ENCODE data around the gene NECTIN1. TPM values are rescaled to one million over a fixed set of nuclear protein-coding genes. Genes with fewer than 3 reads are reported as not detected.

Gene NECTIN1
- total and polyA plus RNA-seq, 4 donors, result 4.7 to 18.3 (median 7.3) TPM

DNA sequence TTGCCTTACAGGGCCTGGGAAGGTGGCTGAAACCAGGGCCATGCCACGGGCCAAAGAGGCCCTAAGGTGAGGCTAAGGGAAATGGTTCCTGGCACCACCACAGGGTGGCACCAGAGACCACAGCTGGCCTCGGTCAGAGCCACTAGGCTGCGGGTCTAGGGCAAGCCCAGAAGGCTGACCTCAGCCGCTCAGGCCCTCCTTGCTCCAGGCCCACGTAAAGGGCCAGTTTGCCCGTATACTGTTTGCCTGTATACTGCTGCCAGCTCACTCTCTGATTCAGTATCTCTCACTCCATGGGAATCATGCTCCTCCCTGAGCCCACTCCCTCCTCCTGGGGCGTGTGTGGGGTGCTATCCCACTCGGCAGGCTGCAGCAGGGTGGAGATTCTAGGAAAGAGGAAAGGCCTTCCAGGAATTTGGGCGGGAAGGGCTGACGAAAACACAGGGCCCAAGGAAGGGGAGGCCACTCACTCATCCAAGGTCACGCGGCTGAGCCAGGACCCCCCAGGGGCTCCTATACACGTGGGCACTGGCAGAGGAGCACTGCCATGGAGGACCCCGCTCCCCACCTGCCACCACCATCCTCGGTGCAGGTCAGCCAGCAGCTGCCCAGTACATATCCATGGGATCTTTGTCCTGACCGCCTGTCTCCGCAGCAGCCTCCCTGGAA is 62.4 kb downstream of the NECTIN1 start:
- Histone ChIP-seq H3K27me3 (ENCODE audit: control insufficient read depth in 3 of 3, insufficient read depth in 3 of 3, low read length in 2 of 3) (no peaks in the 10 kb centered on the region), H3K9ac (ENCODE audit: insufficient read depth in 1 of 2, low read length in 2 of 2) (no peak overlapping the region), H3K4me3 (no peak overlapping the region), H3K36me3 (ENCODE audit: control insufficient read depth in 4 of 4, insufficient read depth in 4 of 4, low read length in 4 of 4) (no peaks in the 10 kb centered on the region), H3K4me1 (ENCODE audit: control insufficient read depth in 5 of 5, insufficient read depth in 5 of 5, low read length in 5 of 5) (peaks cover 0 to 21% (median 5%) of the 10 kb centered on the region in 5 donors), H3K27ac (ENCODE audit: low read depth in 1 of 2, low read length in 1 of 2) (no peak overlapping the region), H3K9me3 (ENCODE audit: control insufficient read depth in 4 of 4, insufficient read depth in 3 of 4, low read length in 3 of 4) (peaks cover 0 to under 1% (median 0%) of the 10 kb centered on the region in 4 donors)
- DNase-seq, result peak; percentile 61 to 67 (median 67)
- TF ChIP-seq, protein P1, sequence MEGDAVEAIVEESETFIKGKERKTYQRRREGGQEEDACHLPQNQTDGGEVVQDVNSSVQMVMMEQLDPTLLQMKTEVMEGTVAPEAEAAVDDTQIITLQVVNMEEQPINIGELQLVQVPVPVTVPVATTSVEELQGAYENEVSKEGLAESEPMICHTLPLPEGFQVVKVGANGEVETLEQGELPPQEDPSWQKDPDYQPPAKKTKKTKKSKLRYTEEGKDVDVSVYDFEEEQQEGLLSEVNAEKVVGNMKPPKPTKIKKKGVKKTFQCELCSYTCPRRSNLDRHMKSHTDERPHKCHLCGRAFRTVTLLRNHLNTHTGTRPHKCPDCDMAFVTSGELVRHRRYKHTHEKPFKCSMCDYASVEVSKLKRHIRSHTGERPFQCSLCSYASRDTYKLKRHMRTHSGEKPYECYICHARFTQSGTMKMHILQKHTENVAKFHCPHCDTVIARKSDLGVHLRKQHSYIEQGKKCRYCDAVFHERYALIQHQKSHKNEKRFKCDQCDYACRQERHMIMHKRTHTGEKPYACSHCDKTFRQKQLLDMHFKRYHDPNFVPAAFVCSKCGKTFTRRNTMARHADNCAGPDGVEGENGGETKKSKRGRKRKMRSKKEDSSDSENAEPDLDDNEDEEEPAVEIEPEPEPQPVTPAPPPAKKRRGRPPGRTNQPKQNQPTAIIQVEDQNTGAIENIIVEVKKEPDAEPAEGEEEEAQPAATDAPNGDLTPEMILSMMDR (IDR thresholded peaks at IDR 0.05; ENCODE audit: control extremely low read depth, extremely low read depth), result peak; percentile 95
- WGBS, 2 donors, result 52 to 59% methylated on average over 17 of the region's 17 CpGs
- peak; percentile 91 for ATAC-seq (ENCODE audit: insufficient read depth, low FRiP score)

DNA sequence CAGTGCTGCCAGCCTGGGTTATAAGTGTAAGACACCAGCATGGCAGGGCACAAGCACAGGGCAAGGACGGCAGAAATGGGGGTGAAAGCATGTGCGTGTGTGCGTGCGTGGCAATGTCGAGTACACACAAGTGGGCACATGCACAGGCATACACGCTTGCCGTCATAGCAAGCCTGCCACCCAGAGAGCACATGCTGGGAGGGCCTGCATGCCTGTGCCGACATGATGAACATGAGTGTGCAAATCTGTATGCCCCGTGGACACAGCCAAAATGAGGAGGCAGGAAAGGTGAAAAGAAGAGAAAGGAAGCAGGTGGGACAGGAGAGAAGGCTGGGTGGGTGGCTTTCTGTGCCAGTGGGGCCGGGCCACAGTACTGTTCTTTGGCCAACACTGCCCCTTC is 62.9 kb downstream of the NECTIN1 start:
- TF ChIP-seq, protein P1 (IDR thresholded peaks at IDR 0.05; ENCODE audit: control extremely low read depth, extremely low read depth), result no peak
- H3K27me3 ChIP-seq (ENCODE audit: control insufficient read depth in 3 of 3, insufficient read depth in 3 of 3, low read length in 2 of 3), result no peaks in the 10 kb centered on the region
- ATAC-seq (ENCODE audit: insufficient read depth, low FRiP score) (no peak), DNase-seq (no peak)
- H3K27ac ChIP-seq (ENCODE audit: low read depth in 1 of 2, low read length in 1 of 2), result no peak overlapping the region
- no peak overlapping the region for H3K9ac ChIP-seq (ENCODE audit: insufficient read depth in 1 of 2, low read length in 2 of 2)
- WGBS, 2 donors, result 83 to 86% methylated on average over 10 of the region's 10 CpGs
- no peaks in the 10 kb centered on the region for H3K9me3 ChIP-seq (ENCODE audit: control insufficient read depth in 4 of 4, insufficient read depth in 3 of 4, low read length in 3 of 4)
- no peak overlapping the region for H3K4me3 ChIP-seq
- no peaks in the 10 kb centered on the region for H3K36me3 ChIP-seq (ENCODE audit: control insufficient read depth in 4 of 4, insufficient read depth in 4 of 4, low read length in 4 of 4)
- H3K4me1 ChIP-seq (ENCODE audit: control insufficient read depth in 5 of 5, insufficient read depth in 5 of 5, low read length in 5 of 5), result peaks cover 0 to 15% (median 0%) of the 10 kb centered on the region in 5 donors

DNA sequence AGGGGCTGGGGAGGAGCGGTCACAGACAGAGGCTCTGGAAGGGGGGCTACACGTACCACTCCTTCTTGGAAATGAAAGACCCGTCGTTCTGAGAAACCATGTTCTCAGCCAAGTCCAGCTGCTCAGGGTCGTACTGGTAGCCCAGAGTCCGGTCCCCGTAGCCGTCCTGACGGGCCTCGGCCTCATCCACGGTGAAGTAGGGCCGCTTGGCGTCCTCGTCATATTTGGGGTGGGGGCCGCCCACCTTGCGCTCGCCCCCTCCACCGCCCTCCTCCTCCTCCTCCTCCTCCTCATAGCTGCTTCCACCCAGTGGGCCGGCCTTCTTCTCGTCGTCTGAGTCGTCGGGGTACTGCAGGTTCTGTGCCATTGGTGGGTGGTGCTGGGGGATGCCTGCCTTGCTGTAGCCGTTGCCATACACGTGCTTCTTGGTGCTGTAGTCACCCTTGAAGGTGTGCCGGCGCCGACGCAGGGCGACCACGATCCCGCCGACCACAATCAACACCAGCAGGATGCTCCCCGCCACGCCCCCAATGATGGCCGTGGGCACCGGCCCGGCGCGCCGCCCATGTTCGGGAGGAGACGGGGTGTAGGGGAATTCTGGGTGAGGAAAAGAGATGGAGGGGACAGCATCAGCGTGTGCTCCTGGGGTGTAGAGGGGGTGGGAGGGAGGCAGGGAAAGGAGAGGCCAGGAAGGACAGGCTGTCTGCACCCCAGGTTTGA is 64.1 kb downstream of the NECTIN1 start:
- 92 to 96% methylated on average over 44 of the region's 44 CpGs for WGBS, 2 donors
- Histone ChIP-seq H3K4me3 (no peak overlapping the region), H3K9me3 (ENCODE audit: control insufficient read depth in 4 of 4, insufficient read depth in 3 of 4, low read length in 3 of 4) (no peaks in the 10 kb centered on the region), H3K9ac (ENCODE audit: insufficient read depth in 1 of 2, low read length in 2 of 2) (no peak overlapping the region), H3K27ac (ENCODE audit: low read depth in 1 of 2, low read length in 1 of 2) (no peak overlapping the region), H3K4me1 (ENCODE audit: control insufficient read depth in 5 of 5, insufficient read depth in 5 of 5, low read length in 5 of 5) (peaks cover 0 to 9% (median 0%) of the 10 kb centered on the region in 5 donors), H3K36me3 (ENCODE audit: control insufficient read depth in 4 of 4, insufficient read depth in 4 of 4, low read length in 4 of 4) (no peaks in the 10 kb centered on the region), H3K27me3 (ENCODE audit: control insufficient read depth in 3 of 3, insufficient read depth in 3 of 3, low read length in 2 of 3) (no peaks in the 10 kb centered on the region)
- TF ChIP-seq, protein P1 (IDR thresholded peaks at IDR 0.05; ENCODE audit: control extremely low read depth, extremely low read depth), result no peak
- ATAC-seq (ENCODE audit: insufficient read depth, low FRiP score) (no peak), DNase-seq (no peak)

Data from lung (tissue), 12 donors.